ES-I3 (cell line): ENCODE measurements around the gene HEPN1.

Source experiments
- H3K36me3 ChIP-seq: 2 replicates; pipeline ENCODE4 v1.6.1; 2013; ENCODE audit warnings: mild to moderate bottlenecking, low read length, control low read depth, moderate library complexity; ENCODE audit not compliant: insufficient read depth
- H3K4me1 ChIP-seq: 2 replicates; pipeline ENCODE4 v1.6.1; 2013; ENCODE audit warnings: mild to moderate bottlenecking, control low read depth, low read length; ENCODE audit not compliant: insufficient read depth
- H3K9ac ChIP-seq: 2 replicates; pipeline ENCODE4 v1.6.1; 2013; ENCODE audit warnings: low read depth, mild to moderate bottlenecking, low read length, moderate library complexity
- H3K9me3 ChIP-seq: 2 replicates; pipeline ENCODE4 v1.6.1; 2013; ENCODE audit warnings: mild to moderate bottlenecking, low read length, moderate library complexity; ENCODE audit not compliant: control insufficient read depth, insufficient read depth

Gene HEPN1

GRCh38 chr11:124902616-124903015 is 16.4 kb upstream of the HEPN1 start:
- H3K4me1 ChIP-seq, result peaks cover 24% of the 10 kb centered on the region
- H3K36me3 ChIP-seq, result no peaks in the 10 kb centered on the region
- H3K9me3 ChIP-seq, result no peaks in the 10 kb centered on the region
- no peak overlapping the region for H3K9ac ChIP-seq

- Histone ChIP-seq H3K9me3 (no peaks in the 10 kb centered on the region), H3K9ac (no peak overlapping the region), H3K4me1 (no peaks in the 10 kb centered on the region; the same call in 1 of the 2 replicates)
Observed at GRCh38 chr11:124915541-124916369, 3.3 kb upstream of the HEPN1 start.

GRCh38 chr11:124916370-124916710 is 2.7 kb upstream of the HEPN1 start:
- H3K9me3 ChIP-seq, result no peaks in the 10 kb centered on the region
- H3K36me3 ChIP-seq, result no peaks in the 10 kb centered on the region
- H3K9ac ChIP-seq, result no peak overlapping the region
- no peaks in the 10 kb centered on the region; the same call in 1 of the 2 replicates for H3K4me1 ChIP-seq

More at GRCh38 chr11:124915541-124916369, 3.3 kb upstream of the HEPN1 start:
- H3K36me3 ChIP-seq, result no peaks in the 10 kb centered on the region

- no peaks in the 10 kb centered on the region for H3K36me3 ChIP-seq
- H3K4me1 ChIP-seq, result no peaks in the 10 kb centered on the region; the same call in 1 of the 2 replicates
- H3K9me3 ChIP-seq, result no peaks in the 10 kb centered on the region
- H3K9ac ChIP-seq, result no peak overlapping the region
Observed at GRCh38 chr11:124917115-124917637, 1.9 kb upstream of the HEPN1 start.

- H3K36me3 ChIP-seq, result no peaks in the 10 kb centered on the region
- H3K4me1 ChIP-seq, result no peaks in the 10 kb centered on the region; the same call in 1 of the 2 replicates
- H3K9me3 ChIP-seq, result no peaks in the 10 kb centered on the region
- H3K9ac ChIP-seq, result no peak overlapping the region
Observed at GRCh38 chr11:124919898-124920297, 848 bp downstream of the HEPN1 start.

GRCh38 chr11:124920356-124920755 is 1.3 kb downstream of the HEPN1 start:
- no peaks in the 10 kb centered on the region; the same call in 1 of the 2 replicates for H3K4me1 ChIP-seq
- H3K36me3 ChIP-seq, result no peaks in the 10 kb centered on the region
- H3K9ac ChIP-seq, result peak overlapping the region; percentile 61; the same call in 1 of the 2 replicates
- no peaks in the 10 kb centered on the region for H3K9me3 ChIP-seq

- Histone ChIP-seq H3K9me3 (no peaks in the 10 kb centered on the region), H3K36me3 (no peaks in the 10 kb centered on the region), H3K9ac (peak overlapping the region; percentile 61)
Observed at GRCh38 chr11:124920870-124921609, 2.0 kb downstream of the HEPN1 start.

GRCh38 chr11:124922831-124923230 is 3.8 kb downstream of the HEPN1 start:
- H3K9me3 ChIP-seq, result no peaks in the 10 kb centered on the region
- no peak overlapping the region for H3K9ac ChIP-seq
- no peaks in the 10 kb centered on the region for H3K36me3 ChIP-seq
- H3K4me1 ChIP-seq, result no peaks in the 10 kb centered on the region; the same call in 1 of the 2 replicates

More at GRCh38 chr11:124920870-124921609, 2.0 kb downstream of the HEPN1 start:
- no peaks in the 10 kb centered on the region; the same call in 1 of the 2 replicates for H3K4me1 ChIP-seq

GRCh38 chr11:124923296-124923695 is 4.2 kb downstream of the HEPN1 start:
- H3K9me3 ChIP-seq, result no peaks in the 10 kb centered on the region
- no peak overlapping the region for H3K9ac ChIP-seq
- no peaks in the 10 kb centered on the region; the same call in 1 of the 2 replicates for H3K4me1 ChIP-seq
- no peaks in the 10 kb centered on the region for H3K36me3 ChIP-seq

- H3K9me3 ChIP-seq, result no peaks in the 10 kb centered on the region
- no peaks in the 10 kb centered on the region for H3K4me1 ChIP-seq
- no peaks in the 10 kb centered on the region for H3K36me3 ChIP-seq
- no peak overlapping the region for H3K9ac ChIP-seq
Observed at GRCh38 chr11:124928942-124929665, 10.1 kb downstream of the HEPN1 start.

- peaks cover 4% of the 10 kb centered on the region; the same call in 1 of the 2 replicates for H3K4me1 ChIP-seq
- H3K9ac ChIP-seq, result no peak overlapping the region
- no peaks in the 10 kb centered on the region for H3K36me3 ChIP-seq
- H3K9me3 ChIP-seq, result no peaks in the 10 kb centered on the region
Observed at GRCh38 chr11:124930799-124931198, 11.7 kb downstream of the HEPN1 start.

- no peaks in the 10 kb centered on the region for H3K36me3 ChIP-seq
Observed at GRCh38 chr11:124934862-124935547, 16.0 kb downstream of the HEPN1 start.

GRCh38 chr11:124935548-124936514 is 16.8 kb downstream of the HEPN1 start, which contains the start of gene HEPACAM:
Gene HEPACAM, minus strand, starts transcription at chr11:124936047. Its CDS starts 41 bp downstream, at chr11:124936006.
- H3K9me3 ChIP-seq, result no peaks in the 10 kb centered on the region
- no peak within 1 kb of the TSS for H3K9ac ChIP-seq
- no peaks in the 10 kb centered on the region for H3K36me3 ChIP-seq
- H3K4me1 ChIP-seq, result peaks cover 4% of the 10 kb centered on the region; the same call in 1 of the 2 replicates

More at GRCh38 chr11:124934862-124935547, 16.0 kb downstream of the HEPN1 start:
- Histone ChIP-seq H3K9me3 (no peaks in the 10 kb centered on the region), H3K9ac (no peak overlapping the region), H3K4me1 (peaks cover 4% of the 10 kb centered on the region; the same call in 1 of the 2 replicates)
